Aorta (tissue), 5 donors: ENCODE measurements around the gene UTP20. TPM values are rescaled to one million over a fixed set of nuclear protein-coding genes. Genes with fewer than 3 reads are reported as not detected.

Source experiments
- ATAC-seq: fragments of 200-7000 bp; cut with Tn5 transposase; one replicate; pipeline ENCODE4 v1.9.1; 2022; ENCODE audit warnings: moderate library complexity; ENCODE audit not compliant: low FRiP score
- DNase-seq, 2 donors: peaks; one replicate each; pipeline ENCODE4 v3.0.0-alpha.2; 2020
- H3K27ac ChIP-seq, 2 donors: one replicate each; pipeline ENCODE4 v1.5.1; 2013; ENCODE audit warnings: low read length in 2 of 2, mild to moderate bottlenecking in 2 of 2, moderate library complexity in 2 of 2, control low read depth in 1 of 2, inconsistent platforms in 1 of 2, low read depth in 1 of 2
- H3K27me3 ChIP-seq, 2 donors: one replicate each; pipeline ENCODE4 v1.6.1; 2013; ENCODE audit warnings: control low read depth in 1 of 2, low read length in 1 of 2, mild to moderate bottlenecking in 1 of 2, moderate library complexity in 1 of 2; ENCODE audit not compliant: insufficient read depth in 2 of 2, control insufficient read depth in 1 of 2
- H3K36me3 ChIP-seq, 2 donors: one replicate each; pipeline ENCODE4 v1.6.1; 2013; ENCODE audit warnings: control low read depth in 1 of 2, low read length in 1 of 2, mild to moderate bottlenecking in 1 of 2; ENCODE audit not compliant: insufficient read depth in 2 of 2, control insufficient read depth in 1 of 2
- H3K4me1 ChIP-seq, 2 donors: one replicate each; pipeline ENCODE4 v1.6.1; 2013; ENCODE audit warnings: low read length in 2 of 2, control low read depth in 1 of 2, mild to moderate bottlenecking in 1 of 2, moderate library complexity in 1 of 2; ENCODE audit not compliant: insufficient read depth in 2 of 2, control insufficient read depth in 1 of 2
- H3K4me3 ChIP-seq, 2 donors: one replicate each; pipeline ENCODE4 v1.5.1; 2013; ENCODE audit warnings: low read length in 2 of 2, control low read depth in 1 of 2, mild to moderate bottlenecking in 1 of 2
- H3K9me3 ChIP-seq: one replicate; pipeline ENCODE4 v1.6.1; 2013; ENCODE audit warnings: mild to moderate bottlenecking, low read length; ENCODE audit not compliant: control insufficient read depth
- WGBS, 2 donors: extraction: QIAGEN DNeasy Blood & Tissue Kit; methylation state at CpG; one replicate each; pipeline ENCODE4 v1.1.7; 2013; 5-methylcytosine and 5-hydroxymethylcytosine counted together
- intact Hi-C, 2 donors: fragments of 100-400 bp; cut with DNase I; formaldehyde crosslinking; loops; one replicate each; pipeline versions ENCODE4 v1.14.2 to v1.15.0; 2022
- polyA plus RNA-seq, 2 donors: library from polyadenylated mRNA; stranded (reverse); fragments of 200-250 nt; gene quantifications; one replicate each; pipeline ENCODE4 v1.2.3, GENCODE V29; 2013
- total RNA-seq, 2 donors: library from RNA; stranded (reverse); fragmentation: NEBNext Ultra II Directional; extraction: Animal tissue kit (Norgen Biotek cat#: 25700); gene quantifications; one replicate each; pipeline ENCODE4 v1.2.1, GENCODE V29; 2021
- donor health status: healthy with polysubstance abuse.
- donor health status: Bipolar disorder and iron deficiency.
- donor health status: DM: no; HTN: no; CAD: no.
- donor health status: DM: no; HTN: no; CAD: no.
- donor health status: DM: yes; HTN: yes; CAD: no.

Gene UTP20
- total and polyA plus RNA-seq, 4 donors, result 0.50 to 15.3 (median 6.6) TPM

DNA sequence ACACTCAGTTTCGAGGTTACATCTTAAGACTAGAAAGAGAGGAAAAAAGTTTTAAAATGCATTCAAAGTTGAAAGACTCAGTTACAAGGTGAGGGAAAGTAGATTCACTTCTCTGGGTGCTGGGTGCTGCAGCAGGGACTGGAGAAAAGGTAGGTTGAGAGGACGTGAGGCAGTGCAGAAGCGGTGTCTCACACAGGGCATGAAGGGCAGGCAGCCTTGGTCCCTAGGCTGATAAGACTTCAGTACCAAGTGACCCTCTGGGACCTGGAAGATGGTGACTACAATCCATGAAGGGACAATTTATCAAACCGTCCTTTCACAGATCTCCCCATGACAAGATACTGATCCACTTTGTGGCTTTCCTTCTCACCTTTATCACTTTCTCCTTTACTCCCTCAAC, 22.5 kb upstream of the UTP20 start:
- no peak overlapping the region for H3K4me3 ChIP-seq
- no peak overlapping the region for H3K27ac ChIP-seq
- WGBS, 2 donors, result 80 to 82% methylated on average over 4 of the region's 4 CpGs
- H3K36me3 ChIP-seq, result no peaks in the 10 kb centered on the region
- ATAC-seq (no peak), DNase-seq (no peak)
- H3K9me3 ChIP-seq, result peaks cover 3% of the 10 kb centered on the region
- H3K27me3 ChIP-seq, result no peaks in the 10 kb centered on the region
- intact Hi-C loops, result no loop called here
- H3K4me1 ChIP-seq, result peaks cover 0 to 1% of the 10 kb centered on the region in 2 donors

- no peak for DNase-seq
- intact Hi-C loops, result no loop called here
- H3K36me3 ChIP-seq, result no peaks in the 10 kb centered on the region
- no peak overlapping the region for H3K4me3 ChIP-seq
- H3K27me3 ChIP-seq, result no peaks in the 10 kb centered on the region
- H3K9me3 ChIP-seq, result peaks cover 4% of the 10 kb centered on the region
- no peak overlapping the region for H3K27ac ChIP-seq
- H3K4me1 ChIP-seq, result no peaks in the 10 kb centered on the region
- no peak for ATAC-seq
Measured at GRCh38 chr12:101267111-101267510, 12.8 kb upstream of the UTP20 start.

DNA sequence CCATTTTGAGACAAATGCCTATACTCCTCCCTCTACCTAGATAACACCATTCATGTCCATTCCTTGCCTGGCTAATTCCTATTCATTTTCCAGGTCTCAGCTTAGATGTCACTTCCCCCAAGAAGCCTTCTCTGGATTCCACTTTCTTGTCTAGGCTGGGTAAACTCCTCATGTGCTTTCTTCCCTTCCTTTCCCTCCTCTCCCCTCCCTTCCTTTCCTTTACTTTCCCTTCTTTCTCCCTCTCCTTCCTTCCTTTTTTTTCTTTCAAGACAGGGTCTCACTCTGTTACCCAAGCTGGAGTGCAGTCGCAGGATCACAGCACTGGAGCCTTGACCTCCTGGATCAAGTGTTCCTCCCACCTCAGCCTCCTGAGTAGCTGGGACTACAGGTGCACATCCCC, 3.5 kb upstream of the UTP20 start:
- Histone ChIP-seq H3K9me3 (no peaks in the 10 kb centered on the region), H3K27me3 (no peaks in the 10 kb centered on the region), H3K4me3 (no peak overlapping the region), H3K27ac (no peak overlapping the region), H3K36me3 (no peaks in the 10 kb centered on the region), H3K4me1 (no peaks in the 10 kb centered on the region)
- DNase-seq (no peak), ATAC-seq (no peak)
- intact Hi-C loops, result no loop called here
- 75 to 86% methylated on average over 1 of the region's 1 CpG for WGBS, 2 donors

DNA sequence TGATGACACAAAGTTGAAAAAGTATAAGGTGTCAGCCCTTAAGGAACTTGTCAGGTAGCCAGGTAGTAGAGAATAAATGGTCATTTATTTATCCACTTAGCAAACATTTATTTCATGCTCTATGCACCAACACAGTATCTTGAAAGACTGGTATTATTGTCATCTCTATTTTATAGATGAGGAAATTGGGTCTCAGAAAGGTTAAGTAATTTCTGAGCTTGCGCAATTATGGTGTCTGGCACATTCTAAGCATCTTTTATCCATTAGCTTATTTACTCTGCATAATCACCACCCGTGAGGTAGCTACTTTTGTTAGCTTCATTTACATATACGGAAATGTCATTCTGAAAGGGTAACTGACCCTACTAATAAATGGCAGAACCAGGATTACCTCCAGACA, 2.5 kb upstream of the UTP20 start:
- Histone ChIP-seq H3K4me3 (no peak overlapping the region), H3K4me1 (no peaks in the 10 kb centered on the region), H3K36me3 (no peaks in the 10 kb centered on the region), H3K27ac (no peak overlapping the region), H3K9me3 (no peaks in the 10 kb centered on the region), H3K27me3 (no peaks in the 10 kb centered on the region)
- ATAC-seq (no peak), DNase-seq (no peak)
- WGBS, 2 donors, result 81 to 84% methylated on average over 3 of the region's 3 CpGs
- intact Hi-C loops, result no loop called here

- H3K4me1 ChIP-seq, result no peaks in the 10 kb centered on the region
- H3K4me3 ChIP-seq, result no peak overlapping the region
- H3K27ac ChIP-seq, result no peak overlapping the region
- H3K27me3 ChIP-seq, result no peaks in the 10 kb centered on the region
- intact Hi-C loops, result no loop called here
- WGBS, 2 donors, result 46 to 63% methylated on average over 3 of the region's 3 CpGs
- H3K9me3 ChIP-seq, result no peaks in the 10 kb centered on the region
- DNase-seq (no peak), ATAC-seq (no peak)
- H3K36me3 ChIP-seq, result peaks cover 0 to 1% of the 10 kb centered on the region in 2 donors
Measured at GRCh38 chr12:101287357-101287756, 7.5 kb downstream of the UTP20 start.

DNA sequence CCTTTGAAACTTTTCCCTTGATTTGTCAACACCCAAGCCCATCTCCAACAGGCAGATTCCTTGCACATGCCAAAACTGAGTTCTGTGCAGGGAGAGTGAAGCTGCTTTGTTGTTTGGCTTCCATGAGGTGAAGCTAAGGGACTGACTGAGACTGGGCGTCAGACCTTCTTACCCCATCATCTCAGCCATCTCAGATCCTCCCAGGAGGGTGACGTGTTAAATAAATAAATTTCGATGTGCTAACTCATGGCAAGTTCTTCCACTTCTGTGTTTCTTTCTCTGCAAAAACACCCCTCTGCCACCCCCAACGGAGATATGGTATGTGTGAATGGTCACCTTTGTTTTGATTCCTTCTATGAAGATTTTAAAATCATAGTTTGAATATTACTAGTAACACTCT, 17.8 kb downstream of the UTP20 start:
- H3K36me3 ChIP-seq, result peaks cover 4 to 9% of the 10 kb centered on the region in 2 donors
- 85% methylated on average over 4 of the region's 4 CpGs for WGBS, 2 donors
- no peak for ATAC-seq

GRCh38 chr12:101298426-101298825, 18.5 kb downstream of the UTP20 start:
- Histone ChIP-seq H3K27ac (no peak overlapping the region), H3K4me3 (no peak overlapping the region), H3K9me3 (no peaks in the 10 kb centered on the region), H3K27me3 (no peaks in the 10 kb centered on the region), H3K36me3 (peaks cover 0 to 9% of the 10 kb centered on the region in 2 donors), H3K4me1 (no peaks in the 10 kb centered on the region)
- DNase-seq (no peak), ATAC-seq (no peak)
- 67 to 73% methylated on average over 2 of the region's 2 CpGs for WGBS, 2 donors
- intact Hi-C loops, result no loop called here

More for the DNA sequence above, 17.8 kb downstream of the UTP20 start:
- no peaks in the 10 kb centered on the region for H3K27me3 ChIP-seq
- intact Hi-C loops, result no loop called here
- no peaks in the 10 kb centered on the region for H3K4me1 ChIP-seq
- H3K4me3 ChIP-seq, result no peak overlapping the region
- no peak for DNase-seq
- no peak overlapping the region for H3K27ac ChIP-seq
- no peaks in the 10 kb centered on the region for H3K9me3 ChIP-seq

GRCh38 chr12:101299346-101299745, 19.4 kb downstream of the UTP20 start:
- Histone ChIP-seq H3K9me3 (no peaks in the 10 kb centered on the region), H3K4me3 (no peak overlapping the region), H3K36me3 (peaks cover 0 to 10% of the 10 kb centered on the region in 2 donors), H3K27me3 (no peaks in the 10 kb centered on the region), H3K27ac (no peak overlapping the region), H3K4me1 (no peaks in the 10 kb centered on the region)
- intact Hi-C loops, result no loop called here
- 71 to 78% methylated on average over 2 of the region's 2 CpGs for WGBS, 2 donors
- no peak for DNase-seq
- no peak for ATAC-seq

GRCh38 chr12:101299931-101300330, 20.0 kb downstream of the UTP20 start:
- H3K4me3 ChIP-seq, result no peak overlapping the region
- DNase-seq (no peak), ATAC-seq (no peak)
- intact Hi-C loops, result loop anchor here in 1 of 2 donors (10.0 kb wide), 1 partner anchor 75 kb away; no protein-coding TSS in a partner anchor
- no peak overlapping the region for H3K27ac ChIP-seq
- H3K27me3 ChIP-seq, result no peaks in the 10 kb centered on the region
- peaks cover 0 to 12% of the 10 kb centered on the region in 2 donors for H3K36me3 ChIP-seq
- no peaks in the 10 kb centered on the region for H3K9me3 ChIP-seq
- WGBS, 2 donors, result 92 to 94% methylated on average over 3 of the region's 3 CpGs
- H3K4me1 ChIP-seq, result no peaks in the 10 kb centered on the region
